MV-4-11 (cell line): Measurements from ENCODE around the gene PDZD2.
"Not testable (repeated sequence)": the region's sequence is repeated elsewhere in the genome, so short reads cannot be mapped to it uniquely, and the experiment has no call there.

Experiments used
- DNase-seq: peaks from one replicate; lab custom pipeline; 2025; lab: John Stamatoyannopoulos, UW

PDZD2 gene

DNA sequence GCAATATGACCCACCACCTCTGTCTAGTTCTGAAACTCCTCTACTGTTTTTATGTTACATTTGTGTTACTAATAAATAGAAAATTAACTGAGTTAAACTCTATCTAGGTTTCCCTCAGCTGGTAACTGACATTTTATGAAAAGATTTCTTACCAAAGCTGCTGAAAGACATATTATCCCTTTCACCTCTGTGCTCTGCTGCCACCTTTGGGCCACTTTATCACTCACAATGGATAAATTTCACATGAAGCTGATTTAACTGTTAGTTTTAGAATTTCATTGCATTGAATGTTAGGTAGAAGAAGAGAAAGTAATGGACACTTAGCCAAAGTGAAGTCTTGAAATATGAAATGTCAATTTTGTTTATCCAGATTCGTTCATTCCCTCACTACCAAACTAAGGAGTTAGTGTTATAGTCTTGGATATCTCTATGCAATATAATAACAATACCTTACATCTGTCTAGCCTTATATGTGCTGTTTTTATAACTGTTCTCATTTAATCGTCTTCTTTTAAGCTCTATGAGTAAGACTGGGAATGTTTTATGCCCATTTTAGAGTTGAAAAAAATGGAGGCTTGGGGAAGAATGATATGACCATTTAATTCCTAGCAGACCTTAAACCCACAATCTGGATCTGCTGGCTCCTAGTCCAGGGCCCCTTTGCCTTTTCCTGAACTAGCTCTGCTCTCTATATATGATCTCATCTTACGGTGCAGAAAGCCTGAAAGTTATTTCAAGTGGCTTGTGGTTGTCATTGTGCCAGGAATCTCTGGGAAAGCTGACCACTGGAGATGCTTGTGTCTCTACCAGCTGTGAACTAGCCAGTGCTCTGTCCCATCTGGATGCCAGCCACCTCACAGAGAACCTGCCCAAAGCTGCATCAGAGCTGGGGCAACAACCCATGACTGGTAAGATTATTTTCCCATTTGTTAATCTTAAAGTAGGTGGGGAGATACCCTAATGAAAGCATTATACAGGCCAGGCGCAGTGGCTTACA is 438.1 kb downstream of the PDZD2 start:
- peak; percentile 53 for DNase-seq

- DNase-seq, result not testable (repeated sequence)
Observed at GRCh38 chr5:32078855-32079254, 439.9 kb downstream of the PDZD2 start.

DNA sequence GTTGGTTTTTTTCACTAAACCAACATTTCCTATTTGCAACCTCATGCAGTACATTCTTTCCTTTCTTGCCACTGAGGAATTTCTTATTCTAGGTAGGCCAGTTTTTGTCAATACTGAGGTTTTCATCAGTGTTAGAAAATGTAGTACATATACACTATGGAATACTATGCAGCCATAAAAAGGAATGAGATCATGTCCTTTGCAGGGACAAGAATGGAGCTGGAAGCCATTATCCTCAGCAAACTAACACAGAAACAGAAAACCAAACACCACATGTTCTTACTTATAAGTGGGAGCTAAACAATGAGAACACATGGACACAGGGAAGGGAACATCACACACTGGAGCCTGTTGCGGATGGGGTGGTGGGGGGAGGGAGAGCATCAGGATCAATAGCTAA is 441.6 kb downstream of the PDZD2 start:
- DNase-seq, result not testable (repeated sequence)

- DNase-seq, result no peak
Observed at GRCh38 chr5:32082701-32083100, 443.8 kb downstream of the PDZD2 start.

- DNase-seq, result peak; percentile 78
Observed at GRCh38 chr5:32083981-32084430, 445.1 kb downstream of the PDZD2 start.

DNA sequence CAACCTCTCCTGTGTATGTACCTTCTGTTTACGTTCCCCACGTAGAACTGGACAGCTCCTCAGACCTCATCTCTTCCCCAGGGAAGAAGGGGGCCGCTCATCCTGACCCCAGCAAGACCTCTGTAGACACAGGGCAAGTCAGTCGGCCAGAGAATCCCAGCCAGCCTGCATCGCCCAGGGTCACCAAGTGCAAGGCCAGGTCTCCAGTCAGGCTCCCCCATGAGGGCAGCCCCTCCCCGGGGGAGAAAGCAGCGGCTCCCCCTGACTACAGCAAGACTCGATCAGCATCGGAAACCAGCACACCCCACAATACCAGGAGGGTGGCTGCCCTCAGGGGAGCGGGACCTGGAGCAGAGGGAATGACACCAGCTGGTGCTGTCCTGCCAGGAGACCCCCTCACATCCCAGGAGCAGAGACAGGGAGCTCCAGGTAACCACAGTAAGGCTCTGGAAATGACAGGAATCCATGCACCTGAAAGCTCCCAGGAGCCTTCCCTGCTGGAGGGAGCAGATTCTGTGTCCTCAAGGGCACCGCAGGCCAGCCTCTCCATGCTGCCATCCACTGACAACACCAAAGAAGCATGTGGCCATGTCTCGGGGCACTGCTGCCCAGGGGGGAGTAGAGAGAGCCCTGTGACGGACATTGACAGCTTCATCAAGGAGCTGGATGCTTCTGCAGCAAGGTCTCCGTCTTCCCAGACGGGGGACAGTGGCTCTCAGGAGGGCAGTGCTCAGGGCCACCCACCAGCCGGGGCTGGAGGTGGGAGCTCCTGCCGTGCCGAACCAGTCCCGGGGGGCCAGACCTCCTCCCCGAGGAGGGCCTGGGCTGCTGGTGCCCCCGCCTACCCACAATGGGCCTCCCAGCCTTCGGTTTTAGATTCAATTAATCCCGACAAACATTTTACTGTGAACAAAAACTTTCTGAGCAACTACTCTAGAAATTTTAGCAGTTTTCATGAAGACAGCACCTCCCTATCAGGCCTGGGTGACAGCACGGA is 448.5 kb downstream of the PDZD2 start:
- DNase-seq, result no peak

- DNase-seq, result peak; percentile 36
Observed at GRCh38 chr5:32088214-32088613, 449.3 kb downstream of the PDZD2 start.

- DNase-seq, result no peak
Observed at GRCh38 chr5:32089146-32090000, 450.4 kb downstream of the PDZD2 start.

DNA sequence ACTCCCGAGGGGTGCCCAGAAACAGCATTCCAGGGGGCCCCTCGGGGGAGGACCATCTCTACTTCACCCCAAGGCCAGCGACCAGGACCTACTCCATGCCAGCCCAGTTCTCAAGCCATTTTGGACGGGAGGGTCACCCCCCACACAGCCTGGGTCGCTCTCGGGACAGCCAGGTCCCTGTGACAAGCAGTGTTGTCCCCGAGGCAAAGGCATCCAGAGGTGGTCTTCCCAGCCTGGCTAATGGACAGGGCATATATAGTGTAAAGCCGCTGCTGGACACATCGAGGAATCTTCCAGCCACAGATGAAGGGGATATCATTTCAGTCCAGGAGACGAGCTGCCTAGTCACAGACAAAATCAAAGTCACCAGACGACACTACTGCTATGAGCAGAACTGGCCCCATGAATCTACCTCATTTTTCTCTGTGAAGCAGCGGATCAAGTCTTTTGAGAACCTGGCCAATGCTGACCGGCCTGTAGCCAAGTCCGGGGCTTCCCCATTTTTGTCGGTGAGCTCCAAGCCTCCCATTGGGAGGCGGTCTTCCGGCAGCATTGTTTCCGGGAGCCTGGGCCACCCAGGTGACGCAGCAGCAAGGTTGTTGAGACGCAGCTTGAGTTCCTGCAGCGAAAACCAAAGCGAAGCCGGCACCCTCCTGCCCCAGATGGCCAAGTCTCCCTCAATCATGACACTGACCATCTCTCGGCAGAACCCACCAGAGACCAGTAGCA is 451.3 kb downstream of the PDZD2 start:
- no peak for DNase-seq

- no peak for DNase-seq
Observed at GRCh38 chr5:32090755-32091128, 451.8 kb downstream of the PDZD2 start.

- peak; percentile 51 for DNase-seq
Observed at GRCh38 chr5:32092938-32093812, 454.2 kb downstream of the PDZD2 start.

GRCh38 chr5:32094691-32095090 is 455.8 kb downstream of the PDZD2 start:
- DNase-seq, result no peak

DNA sequence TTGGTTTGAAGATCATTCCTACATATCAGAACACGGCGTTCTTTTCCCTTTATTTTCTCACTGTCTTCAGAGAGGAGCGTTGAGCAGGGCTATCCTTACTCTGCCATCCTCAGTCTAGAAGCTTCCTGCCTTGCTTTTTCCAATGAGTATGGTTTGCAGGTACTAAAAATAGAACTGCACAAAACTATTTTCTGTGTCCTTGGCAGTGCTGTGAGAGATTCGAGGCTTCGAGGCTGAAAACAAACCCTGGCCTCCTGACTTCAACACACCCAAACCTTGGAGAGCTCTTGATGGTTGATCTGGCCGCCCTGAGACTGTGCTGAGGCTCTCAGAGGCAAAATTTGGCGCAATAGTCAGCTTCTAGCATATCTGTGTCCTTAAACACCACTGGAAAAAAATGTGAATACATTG is 456.3 kb downstream of the PDZD2 start:
- no peak for DNase-seq

- DNase-seq, result no peak
Observed at GRCh38 chr5:32096891-32097595, 458.1 kb downstream of the PDZD2 start.

- DNase-seq, result no peak
Observed at GRCh38 chr5:32098291-32098690, 459.4 kb downstream of the PDZD2 start.

- DNase-seq, result no peak
Observed at GRCh38 chr5:32098890-32099310, 460.0 kb downstream of the PDZD2 start.

DNA sequence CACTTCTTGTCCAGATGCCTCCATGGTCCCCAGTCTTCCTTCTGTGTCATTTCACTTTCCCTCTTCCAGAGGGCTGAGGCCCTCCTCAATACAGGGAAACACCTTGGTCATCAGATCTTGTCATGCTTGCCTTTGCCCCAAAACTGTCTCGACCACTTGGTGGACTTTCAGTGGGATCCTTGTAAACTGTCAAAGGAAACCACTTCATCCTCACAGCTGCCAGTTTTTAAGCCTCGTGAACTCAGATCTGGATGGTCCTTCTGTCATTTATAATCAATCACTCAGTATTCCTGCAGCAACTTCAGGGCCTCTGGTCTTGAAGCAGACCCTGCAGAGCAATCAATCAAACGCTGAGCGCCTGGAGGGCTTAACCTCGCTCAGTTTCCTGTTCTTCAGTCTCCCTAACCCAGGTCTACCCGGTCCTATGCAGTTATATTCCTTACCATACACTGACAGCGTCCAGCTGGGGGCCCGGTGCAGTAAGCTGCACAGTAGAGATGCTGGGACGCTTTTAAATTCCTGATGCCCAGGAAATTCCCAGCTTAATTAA is 460.6 kb downstream of the PDZD2 start:
- DNase-seq, result no peak

- no peak for DNase-seq
Observed at GRCh38 chr5:32100230-32100629, 461.3 kb downstream of the PDZD2 start.
